Activated B cell treated with CpG ODN at 0.5 μM for 24 hours (primary cell): Measurements from ENCODE around the gene CYTH2. TPM values are rescaled to one million over a fixed set of nuclear protein-coding genes. Genes with fewer than 3 reads are reported as not detected.

ENCODE experiments used
- ATAC-seq: fragments of 200-7000 bp; cut with Tn5 transposase; one replicate; pipeline ENCODE4 v1.10.0; 2021; ENCODE audit warnings: low read depth, mild to moderate bottlenecking, moderate library complexity
- CTCF ChIA-PET: fragments of 350-600 bp; sonication (Branson Sonifier 250); formaldehyde crosslinking; loops from one replicate; lab custom pipeline; 2021; ENCODE audit warnings: antibody characterized with exemption; lab: Charles Lee
- POLR2A ChIA-PET: fragments of 350-600 bp; sonication (Branson Sonifier 250); formaldehyde crosslinking; loops from one replicate; lab custom pipeline; 2021; ENCODE audit warnings: antibody characterized with exemption; lab: Charles Lee
- DNase-seq: peaks from one replicate; pipeline ENCODE4 v3.0.0; 2022
- H3K27ac Mint-ChIP-seq: one replicate; pipeline ENCODE4 v1.8.0; 2020; ENCODE audit warnings: mixed read lengths
- H3K27me3 Mint-ChIP-seq: one replicate; pipeline ENCODE4 v1.8.0; 2021; ENCODE audit warnings: mixed read lengths
- H3K36me3 Mint-ChIP-seq: one replicate; pipeline ENCODE4 v1.8.0; 2021; ENCODE audit warnings: low read depth, mixed read lengths
- H3K4me1 Mint-ChIP-seq: one replicate; pipeline ENCODE4 v1.8.0; 2021; ENCODE audit warnings: mixed read lengths
- H3K4me3 Mint-ChIP-seq: one replicate; pipeline ENCODE4 v1.8.0; 2020; ENCODE audit warnings: mild to moderate bottlenecking, mixed read lengths
- H3K9me3 Mint-ChIP-seq: one replicate; pipeline ENCODE4 v1.8.0; 2020; ENCODE audit warnings: mixed read lengths
- CTCF ChIP-seq: fragments of 200-600 bp; IDR thresholded peaks from one replicate; pipeline ENCODE4 v1.8.0; 2022; ENCODE audit warnings: antibody characterized with exemption, mild to moderate bottlenecking
- intact Hi-C: fragments of 100-400 bp; cut with micrococcal nuclease; formaldehyde crosslinking; loops from one replicate; pipeline ENCODE4 v1.15.1; 2024
- total RNA-seq: library from RNA; stranded (reverse); gene quantifications from 2 replicates; pipeline ENCODE4 v1.2.3, GENCODE V29; 2022

CYTH2 gene
- total RNA-seq, 1 donor from 2014 or later: 35.6 TPM

GRCh38 chr19:48469934-48470680 is 938 bp downstream of the CYTH2 start:
- peak overlapping the region; percentile 90 for H3K4me3 Mint-ChIP-seq
- peaks cover 27% of the 10 kb centered on the region for H3K4me1 Mint-ChIP-seq
- DNase-seq (no peak), ATAC-seq (no peak)
- CTCF ChIA-PET: interaction anchor here (1.5 kb wide), 1 partner anchor 20 kb away, joined by 9 read pairs; no protein-coding TSS in a partner anchor
- intact Hi-C loops: loop anchor here (1.0 to 2.0 kb wide), 6 partner anchors 10 to 149 kb away; partner anchors contain the start of genes GRWD1, KDELR1 and SYNGR4
- H3K27ac Mint-ChIP-seq: peak overlapping the region; percentile 68
- H3K27me3 Mint-ChIP-seq: no peaks in the 10 kb centered on the region
- no peaks in the 10 kb centered on the region for H3K9me3 Mint-ChIP-seq
- H3K36me3 Mint-ChIP-seq: peaks cover 46% of the 10 kb centered on the region
- TF ChIP-seq CTCF: no peak
- POLR2A ChIA-PET: interaction anchor here (0.6 to 1.5 kb wide), 5 partner anchors 9 to 149 kb away, joined by 3 to 6 read pairs (median 4); partner anchors contain the start of genes RPL18 and SPHK2

GRCh38 chr19:48470856-48471255 is 1.7 kb downstream of the CYTH2 start:
- no peak for ATAC-seq
- Mint-ChIP-seq H3K27ac (no peak overlapping the region), H3K4me1 (peaks cover 27% of the 10 kb centered on the region), H3K36me3 (peaks cover 54% of the 10 kb centered on the region), H3K27me3 (no peaks in the 10 kb centered on the region), H3K9me3 (no peaks in the 10 kb centered on the region), H3K4me3 (peak overlapping the region; percentile 90)
- POLR2A ChIA-PET: interaction anchor here (0.6 to 1.5 kb wide), 3 partner anchors 9 to 146 kb away, joined by 4 to 6 read pairs (median 4); no protein-coding TSS in a partner anchor
- intact Hi-C loops: no loop called here
- TF ChIP-seq CTCF: no peak
- CTCF ChIA-PET: interaction anchor here (1.5 kb wide), 1 partner anchor 19 kb away, joined by 9 read pairs; no protein-coding TSS in a partner anchor
- no peak for DNase-seq

- no peak overlapping the region for H3K4me3 Mint-ChIP-seq
- ATAC-seq (no peak), DNase-seq (no peak)
- intact Hi-C loops: no loop called here
- no peak overlapping the region for H3K27ac Mint-ChIP-seq
- ChIA-PET POLR2A (no interaction called here), CTCF (no interaction called here)
- peaks cover 27% of the 10 kb centered on the region for H3K4me1 Mint-ChIP-seq
- H3K36me3 Mint-ChIP-seq: peaks cover 61% of the 10 kb centered on the region
- TF ChIP-seq CTCF: no peak
- H3K9me3 Mint-ChIP-seq: no peaks in the 10 kb centered on the region
- H3K27me3 Mint-ChIP-seq: no peaks in the 10 kb centered on the region
These were observed 2.7 kb downstream of the CYTH2 start for GRCh38 chr19:48471836-48472235.

- DNase-seq (no peak), ATAC-seq (no peak)
- Mint-ChIP-seq H3K27me3 (no peaks in the 10 kb centered on the region), H3K9me3 (no peaks in the 10 kb centered on the region), H3K4me1 (peaks cover 22% of the 10 kb centered on the region), H3K27ac (no peak overlapping the region), H3K4me3 (no peak overlapping the region), H3K36me3 (peaks cover 68% of the 10 kb centered on the region)
- CTCF ChIA-PET: no interaction called here
- no peak for TF ChIP-seq CTCF
- POLR2A ChIA-PET: interaction anchor here (1.3 kb wide), 1 partner anchor 14 kb away, joined by 3 read pairs; no protein-coding TSS in a partner anchor
- intact Hi-C loops: no loop called here
These were observed 4.2 kb downstream of the CYTH2 start for GRCh38 chr19:48473161-48473966.
